HG02938 (cell line): ENCODE measurements around the gene SMAD4.
A peak's percentile ranks its signal among the peaks of the same experiment; 100 is the strongest.

ENCODE experiments used
- ATAC-seq: cut with Tn5 transposase; IDR thresholded peaks from one replicate; pipeline ENCODE4 v1.9.1; 2021; ENCODE audit warnings: mild to moderate bottlenecking, moderate library complexity; ENCODE audit not compliant: unreplicated experiment

SMAD4 gene

DNA sequence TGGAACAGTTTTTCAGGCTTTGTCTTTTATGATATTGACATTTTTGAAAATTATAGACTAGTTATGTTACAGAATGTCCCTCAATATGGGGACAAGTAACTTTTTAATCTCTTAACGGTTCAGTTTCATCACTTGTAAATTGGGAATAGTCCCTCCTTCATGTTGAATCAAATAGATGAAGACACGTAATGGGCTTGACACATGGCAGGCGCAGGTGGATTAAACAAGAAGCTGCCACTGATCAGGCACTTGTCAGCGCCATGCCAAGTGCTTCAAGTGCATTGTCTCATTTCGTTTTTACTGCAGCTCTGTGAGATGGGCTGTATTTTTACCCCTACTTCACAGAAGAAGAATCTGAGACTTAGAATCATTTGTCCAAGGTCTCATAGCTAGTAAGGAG, 9.5 kb upstream of the SMAD4 start:
- ATAC-seq: no peak

DNA sequence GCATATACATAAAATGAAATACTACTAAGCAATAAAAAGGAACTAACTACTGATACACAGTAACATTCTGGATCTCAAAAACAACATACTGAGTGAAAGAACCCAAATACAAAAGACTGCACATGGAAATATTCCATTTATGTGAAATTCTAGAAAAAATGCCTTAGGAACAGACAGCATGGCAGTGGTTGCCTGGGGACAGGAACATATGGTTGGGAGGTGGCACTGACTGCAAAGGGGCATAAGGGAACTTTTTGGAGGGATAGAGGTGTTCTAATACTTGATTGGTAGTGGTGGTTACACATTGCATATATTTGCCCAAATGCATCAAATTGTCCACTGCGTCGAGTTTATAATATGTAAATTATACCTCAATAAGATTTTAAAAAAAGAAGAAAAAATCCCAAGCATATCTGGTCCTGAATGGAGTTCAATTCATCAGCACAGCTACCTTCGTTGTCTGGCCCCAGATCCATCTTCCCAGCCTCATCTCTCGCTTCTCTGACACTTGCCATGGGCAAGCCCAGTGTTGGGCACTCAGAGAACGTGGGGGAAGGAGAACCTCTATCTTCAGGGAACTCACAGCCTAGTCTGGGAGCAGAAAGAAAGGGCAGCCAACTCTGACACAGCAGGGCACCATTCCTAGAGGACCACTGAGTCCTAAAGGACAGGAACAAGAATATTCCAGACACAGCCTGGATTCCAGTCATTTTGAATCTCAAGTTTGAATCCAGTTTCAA, 8.6 kb upstream of the SMAD4 start:
- no peak for ATAC-seq

DNA sequence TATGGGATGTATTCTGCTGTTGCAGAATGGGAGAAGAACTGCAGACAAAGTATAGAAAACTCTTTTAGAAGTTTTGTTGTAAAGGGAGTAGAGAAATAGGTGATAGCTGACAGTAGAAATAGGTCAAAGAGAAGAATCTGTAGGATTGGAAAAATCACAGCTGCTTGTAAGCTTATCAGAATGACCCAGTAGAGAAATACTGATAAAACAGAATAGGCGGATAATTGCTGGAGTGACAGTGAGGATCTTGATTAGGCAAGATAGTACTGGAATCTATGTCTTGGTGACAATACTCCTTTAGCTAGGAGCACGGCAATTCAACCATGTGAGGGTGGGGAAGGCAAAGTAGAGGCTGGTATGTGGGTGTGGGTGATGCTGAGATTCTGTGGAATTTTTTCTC, 4.5 kb upstream of the SMAD4 start:
- ATAC-seq: no peak

DNA sequence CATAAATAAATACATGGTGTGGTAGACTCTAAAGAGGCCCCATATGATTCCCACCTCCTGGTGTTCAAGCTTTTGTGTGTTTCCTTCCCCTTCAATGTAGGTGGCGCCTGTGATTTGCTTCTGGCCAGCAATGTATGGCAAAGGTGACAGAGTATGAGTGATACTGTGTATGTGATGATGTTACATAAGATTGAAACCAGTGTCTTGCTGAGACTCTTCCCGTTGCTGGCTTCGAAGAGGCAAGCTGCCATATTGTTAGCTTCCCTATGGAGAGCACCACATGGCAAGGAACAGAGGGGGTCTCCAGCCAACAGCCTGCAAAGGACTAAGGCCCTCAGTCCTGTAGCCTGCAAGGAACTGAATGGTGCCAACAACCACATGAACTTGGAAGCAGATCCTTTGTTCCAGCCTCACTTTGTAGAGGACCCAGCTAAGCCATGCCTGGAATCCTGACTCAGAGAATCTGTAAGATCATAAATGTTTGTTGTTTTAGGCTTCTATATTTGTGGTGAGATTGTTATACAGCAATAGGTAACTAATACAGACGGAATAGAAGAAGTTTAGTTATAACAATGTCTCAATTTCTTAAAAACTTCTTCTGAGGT, 1.7 kb upstream of the SMAD4 start:
- no peak for ATAC-seq

DNA sequence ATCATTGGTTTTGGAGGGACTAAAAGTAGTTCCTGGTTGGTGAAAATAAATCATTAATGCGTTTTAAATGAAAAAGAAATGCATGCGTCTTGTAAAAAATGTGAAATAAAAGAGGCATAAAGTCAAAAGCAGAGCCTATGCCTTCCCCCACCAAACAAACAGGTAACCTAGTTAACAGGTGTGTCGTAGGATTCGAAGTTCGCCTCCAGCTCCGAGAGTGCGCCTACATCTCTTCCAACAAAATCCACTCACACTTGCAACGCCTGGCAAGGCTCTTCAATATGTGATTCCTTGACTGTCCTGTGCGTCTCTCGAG, 677 bp upstream of the SMAD4 start:
- ATAC-seq: no peak

DNA sequence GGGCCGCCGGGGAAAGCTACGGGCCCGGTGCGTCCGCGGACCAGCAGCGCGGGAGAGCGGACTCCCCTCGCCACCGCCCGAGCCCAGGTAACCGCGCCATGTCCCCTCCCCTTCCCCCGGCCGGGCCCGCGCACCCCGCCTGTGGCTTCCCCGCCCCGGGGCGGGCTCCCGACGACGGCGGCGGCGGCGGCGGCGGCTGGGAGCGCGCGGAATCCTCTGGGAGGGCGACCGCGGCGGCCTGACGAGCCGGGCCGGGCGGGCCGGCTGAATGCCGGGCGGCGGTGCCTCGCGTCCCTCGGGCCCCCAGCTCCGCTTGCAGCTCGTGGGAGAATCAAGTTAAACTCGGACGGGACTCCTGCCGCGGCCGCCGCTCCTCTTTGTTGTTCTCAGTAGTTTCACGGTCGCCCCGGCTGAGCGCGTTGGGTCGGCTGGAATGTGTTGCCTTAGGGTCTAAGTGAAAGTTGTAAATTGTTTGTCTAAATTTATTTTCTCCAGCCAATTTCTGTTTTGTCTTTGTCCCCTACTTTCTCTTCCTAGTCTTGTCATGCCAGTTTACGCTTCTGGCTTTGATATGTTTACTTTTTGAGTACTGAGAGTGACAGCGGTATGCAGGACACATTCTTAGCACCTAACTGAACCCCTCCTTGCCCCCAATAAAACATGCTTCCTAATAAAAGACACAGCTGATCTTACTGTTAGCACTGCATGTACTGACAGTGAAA, 685 bp downstream of the SMAD4 start:
- peak; percentile 43 for ATAC-seq

DNA sequence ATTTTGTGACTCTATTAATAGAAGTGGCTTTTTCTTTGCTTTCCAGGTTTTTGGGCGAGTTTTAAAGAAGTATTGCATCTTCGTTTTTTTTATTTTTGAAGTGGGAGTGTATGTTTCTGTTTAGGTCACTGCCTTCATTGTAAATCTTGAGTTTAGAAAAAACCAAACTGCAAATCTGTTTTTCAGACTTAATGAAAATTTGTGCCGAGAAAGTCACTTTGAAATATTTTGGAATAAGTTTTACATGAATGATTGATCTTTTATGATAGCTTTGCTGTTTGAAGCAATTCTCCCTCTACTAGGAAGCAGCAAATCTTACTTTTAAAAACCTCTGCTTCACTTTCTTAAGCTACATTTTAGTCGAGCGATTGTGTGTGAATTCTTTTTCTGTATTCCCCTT, 2.2 kb downstream of the SMAD4 start:
- ATAC-seq: no peak

DNA sequence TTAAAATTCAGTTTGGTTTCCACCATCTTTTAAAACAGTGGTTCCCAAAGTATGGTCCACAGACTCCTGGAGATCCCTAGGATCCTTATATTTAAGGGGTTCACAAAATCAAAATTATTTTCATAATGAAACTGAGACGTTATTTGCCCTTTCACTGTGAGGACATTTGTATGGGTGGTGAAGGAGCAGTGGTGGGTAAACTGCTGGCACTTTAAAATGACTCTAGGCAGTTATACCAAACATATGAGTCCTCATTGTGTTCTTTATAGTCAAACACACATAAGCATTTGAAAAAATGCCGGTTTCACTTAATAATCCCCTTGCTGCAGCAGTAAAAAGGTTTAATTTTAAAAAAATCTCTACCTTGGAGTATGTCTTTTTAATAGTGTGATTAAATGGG, 7.2 kb downstream of the SMAD4 start:
- no peak for ATAC-seq

DNA sequence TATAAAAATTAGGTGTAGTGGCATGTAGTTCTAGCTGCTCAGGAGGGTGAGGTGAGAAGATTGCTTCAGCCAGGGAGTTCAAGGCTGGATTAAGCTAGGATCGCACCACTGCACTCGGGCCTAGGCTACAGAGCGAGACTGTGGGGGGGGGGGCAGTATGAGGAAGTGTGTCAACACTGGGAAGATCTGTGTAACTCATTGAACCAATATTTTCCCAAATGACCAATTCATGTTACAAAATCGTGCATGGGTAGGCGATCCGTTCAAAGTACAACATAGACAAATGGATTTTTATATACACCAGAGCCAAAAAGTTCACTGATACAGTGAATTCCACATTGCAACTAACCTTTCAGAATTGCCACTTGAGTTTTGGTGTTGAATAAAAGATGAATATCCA, 8.1 kb downstream of the SMAD4 start:
- ATAC-seq: no peak

DNA sequence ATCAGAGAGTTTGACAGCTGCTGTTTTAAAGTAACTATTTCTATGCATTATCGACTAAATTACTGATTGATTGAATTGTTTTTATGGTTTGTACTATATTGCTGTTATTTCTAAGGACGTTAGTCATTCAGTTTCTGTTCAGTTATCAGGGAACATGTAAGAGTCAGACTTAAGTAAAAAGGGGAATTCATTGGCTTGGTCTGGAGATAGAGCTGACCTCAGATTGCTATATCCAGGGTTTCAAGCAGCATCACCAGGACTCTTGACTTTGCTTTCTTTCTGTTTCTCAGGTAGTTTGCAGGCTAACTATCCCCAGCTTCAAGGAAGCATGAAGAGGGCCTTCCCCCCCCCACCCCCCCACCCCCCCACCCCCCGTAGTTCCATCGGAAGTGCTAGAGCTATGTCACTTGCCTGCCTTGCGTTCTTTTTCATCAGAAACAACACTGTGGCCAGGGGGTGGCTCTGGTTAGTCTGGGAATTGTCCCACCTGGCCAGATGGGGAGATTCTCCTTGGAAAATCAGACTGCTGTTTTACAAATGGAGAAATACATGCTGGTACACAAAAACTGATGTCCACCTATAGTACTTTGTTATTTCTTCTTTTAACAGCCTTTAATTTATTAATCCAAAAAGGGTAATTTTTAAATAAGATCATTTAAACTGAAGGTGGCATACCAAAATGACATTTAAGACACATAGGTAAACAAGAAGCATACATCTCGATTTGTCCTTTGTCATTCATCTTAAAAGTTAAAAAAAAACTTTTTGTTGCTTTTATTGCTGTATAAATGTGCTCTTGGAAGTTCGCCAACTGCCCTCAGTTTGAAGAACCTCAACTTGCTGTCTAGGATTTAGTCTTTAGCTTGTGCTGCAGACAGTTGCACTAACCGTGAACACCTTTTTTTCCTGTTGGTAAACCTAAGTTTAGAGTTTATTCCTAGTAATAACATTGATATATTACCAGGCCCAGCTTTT, 9.4 kb downstream of the SMAD4 start:
- no peak for ATAC-seq

DNA sequence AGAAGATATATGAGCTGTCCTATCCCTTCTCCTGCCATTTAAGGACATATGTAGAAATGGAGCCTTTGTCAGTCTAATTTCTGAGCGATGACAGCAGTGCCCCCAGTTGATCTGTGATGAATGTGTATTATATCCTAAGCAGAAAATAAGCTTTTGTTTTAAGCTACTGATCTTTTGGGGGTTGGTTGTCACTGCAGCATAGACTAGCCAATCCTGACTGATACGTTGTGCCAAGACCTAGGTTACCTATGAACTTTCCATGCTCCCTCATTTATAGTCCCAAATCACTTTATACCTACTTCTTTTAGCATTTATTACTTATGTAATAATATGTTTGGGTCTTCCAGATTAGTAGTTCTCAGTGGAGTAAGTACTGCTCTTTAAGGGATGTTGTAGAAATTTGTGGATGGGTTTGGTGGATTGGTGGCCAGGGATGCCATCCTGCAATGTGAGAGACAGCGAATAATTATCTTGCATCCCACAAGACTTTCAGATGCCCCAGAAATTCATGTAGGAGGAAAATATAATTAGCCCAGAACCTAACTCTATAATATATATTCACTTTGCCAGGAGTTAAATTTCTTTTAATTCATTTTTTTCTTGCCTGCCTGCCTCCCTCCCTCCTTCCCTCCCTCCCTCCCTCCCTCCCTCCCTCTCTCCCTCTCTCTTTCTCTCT, 11.8 kb downstream of the SMAD4 start:
- no peak for ATAC-seq

DNA sequence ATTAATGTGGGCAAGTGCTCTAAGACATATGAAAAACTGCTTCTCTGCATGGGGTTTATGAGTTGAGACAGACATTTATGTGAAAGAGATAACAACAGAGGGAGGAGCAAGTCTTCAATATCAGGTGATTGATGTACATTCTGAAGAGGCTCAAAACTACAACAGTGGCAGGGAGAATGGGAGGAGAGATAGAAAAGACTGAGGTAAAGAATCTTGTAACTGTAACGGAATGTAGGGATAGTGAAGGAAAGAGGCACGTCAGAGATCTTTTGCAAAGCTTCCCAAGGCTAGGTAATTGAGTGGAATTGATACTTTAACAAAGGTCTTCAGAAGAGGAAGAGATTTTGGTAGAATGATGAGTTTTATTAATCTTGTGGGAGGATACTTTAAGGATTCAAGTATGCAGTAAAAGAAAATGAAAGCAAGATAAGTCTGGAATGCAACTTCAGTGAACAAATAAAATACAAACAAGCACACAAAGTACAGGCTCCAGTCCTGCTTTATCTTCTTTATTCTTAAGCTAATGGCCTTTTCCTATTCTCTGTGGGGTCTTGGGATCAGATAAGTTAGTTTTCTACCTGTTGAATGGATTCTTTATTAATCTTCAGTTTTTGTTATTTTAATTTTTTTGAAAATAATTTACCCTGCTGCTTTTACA, 15.0 kb downstream of the SMAD4 start:
- ATAC-seq: no peak

DNA sequence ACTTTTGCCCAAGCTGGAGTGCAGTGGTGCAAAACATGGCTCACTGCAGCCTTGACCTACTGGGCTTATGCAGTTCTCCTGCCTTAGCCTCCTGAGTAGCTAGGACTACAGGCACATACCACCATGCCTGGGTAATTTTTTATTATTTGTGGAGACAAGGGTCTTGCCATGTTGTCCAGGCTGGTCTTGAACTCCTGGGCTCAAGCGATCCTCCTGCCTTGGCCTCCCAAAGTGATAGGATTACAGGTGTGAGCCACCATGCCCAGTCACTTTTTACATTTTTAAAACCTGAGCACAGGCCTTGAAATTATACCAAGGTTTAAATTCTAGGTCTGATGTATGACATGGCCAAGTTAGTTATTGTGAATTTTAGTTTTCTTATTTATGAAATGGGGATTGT, 18.2 kb downstream of the SMAD4 start:
- no peak for ATAC-seq

DNA sequence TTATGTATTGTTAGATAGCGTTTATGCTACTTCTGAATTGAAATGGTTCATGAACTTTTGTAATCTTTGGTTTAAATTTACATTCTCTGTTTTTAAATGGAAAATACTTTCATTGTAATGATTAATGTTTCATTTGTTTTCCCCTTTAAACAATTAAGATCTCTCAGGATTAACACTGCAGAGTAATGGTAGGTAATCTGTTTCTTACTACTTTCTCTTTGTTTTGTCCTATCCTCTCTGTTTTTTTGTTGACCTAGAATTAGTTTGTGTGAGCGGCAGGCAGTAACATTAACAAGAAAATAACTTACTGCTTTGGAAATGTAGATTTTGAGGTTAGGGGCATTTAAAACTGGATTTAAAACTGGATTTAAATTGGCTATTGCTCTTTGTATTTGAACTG, 19.1 kb downstream of the SMAD4 start:
- no peak for ATAC-seq

DNA sequence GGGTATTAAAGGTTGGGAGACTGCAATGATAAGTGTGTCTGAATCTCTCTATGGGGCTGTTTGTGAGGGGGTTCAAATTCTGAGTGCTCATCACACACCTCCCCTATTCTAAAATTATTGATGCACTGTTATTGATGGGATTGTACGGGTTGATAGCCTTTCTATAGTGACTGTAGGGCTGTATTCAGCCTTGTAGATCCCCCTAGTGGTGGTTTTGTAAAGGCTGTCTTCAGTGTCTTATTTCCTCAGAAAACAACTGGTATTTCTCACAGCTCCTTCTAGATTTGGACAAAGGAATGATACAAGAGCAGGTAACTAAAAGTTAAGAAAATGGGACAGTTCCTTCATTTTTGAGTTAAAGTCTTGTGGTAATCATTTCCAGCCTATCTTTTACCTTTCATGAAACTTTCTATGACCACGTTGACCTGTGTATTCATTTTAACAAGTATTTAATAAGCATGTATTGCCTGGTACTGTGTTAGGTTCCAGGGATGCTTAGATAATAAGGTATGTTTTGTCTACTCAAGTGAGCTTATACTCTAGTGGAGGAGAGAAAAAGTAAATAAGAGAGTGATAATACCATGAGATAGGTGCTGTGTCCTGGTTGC, 21.2 kb downstream of the SMAD4 start:
- ATAC-seq: peak; percentile 72

DNA sequence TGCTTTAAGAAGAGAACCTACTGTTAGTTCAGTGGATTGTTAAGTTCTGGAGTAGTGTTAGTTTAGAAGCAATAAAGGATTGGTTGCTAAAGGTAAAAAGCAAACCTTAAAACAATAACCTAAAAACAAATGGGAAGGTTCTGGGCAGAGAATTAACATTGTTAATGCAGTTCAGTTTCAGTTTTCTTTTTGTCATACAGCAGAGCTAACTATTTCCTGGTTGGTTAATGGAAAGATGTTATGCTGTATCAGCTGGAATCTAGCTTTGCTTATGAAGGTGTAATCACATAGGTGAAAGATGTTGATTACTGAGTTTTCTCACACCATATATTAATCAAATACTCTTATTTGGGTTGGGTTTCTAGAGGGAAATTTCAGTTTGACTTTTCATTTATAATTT, 23.8 kb downstream of the SMAD4 start:
- ATAC-seq: peak; percentile 88

DNA sequence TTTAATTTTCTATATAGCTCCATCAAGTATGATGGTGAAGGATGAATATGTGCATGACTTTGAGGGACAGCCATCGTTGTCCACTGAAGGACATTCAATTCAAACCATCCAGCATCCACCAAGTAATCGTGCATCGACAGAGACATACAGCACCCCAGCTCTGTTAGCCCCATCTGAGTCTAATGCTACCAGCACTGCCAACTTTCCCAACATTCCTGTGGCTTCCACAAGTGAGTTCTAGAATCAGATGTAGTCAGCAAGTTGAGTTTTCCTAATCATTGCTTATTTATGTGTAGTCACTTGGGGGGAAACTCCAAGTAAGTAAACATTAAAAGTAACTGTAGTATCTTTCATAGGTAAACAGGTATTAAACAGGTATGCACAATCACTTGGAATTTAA, 24.8 kb downstream of the SMAD4 start:
- ATAC-seq: no peak

DNA sequence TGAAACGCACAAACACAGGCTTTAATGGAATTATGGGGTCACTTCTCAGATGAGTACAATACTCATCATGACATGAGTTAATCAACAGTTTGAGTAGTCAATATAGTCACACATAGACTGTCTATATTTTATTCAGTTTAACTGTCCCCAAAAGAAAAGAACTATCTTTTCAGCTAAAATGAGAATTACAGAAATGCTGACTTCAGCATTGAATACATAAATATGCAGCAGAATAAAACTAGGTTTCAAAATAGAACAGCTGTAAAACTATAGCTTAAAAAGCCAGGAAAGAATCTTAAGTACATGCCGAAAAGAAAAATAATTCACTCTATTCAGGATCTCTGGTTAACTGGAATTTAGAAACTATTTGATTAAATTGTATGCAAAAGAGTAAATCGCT, 30.0 kb downstream of the SMAD4 start:
- no peak for ATAC-seq

DNA sequence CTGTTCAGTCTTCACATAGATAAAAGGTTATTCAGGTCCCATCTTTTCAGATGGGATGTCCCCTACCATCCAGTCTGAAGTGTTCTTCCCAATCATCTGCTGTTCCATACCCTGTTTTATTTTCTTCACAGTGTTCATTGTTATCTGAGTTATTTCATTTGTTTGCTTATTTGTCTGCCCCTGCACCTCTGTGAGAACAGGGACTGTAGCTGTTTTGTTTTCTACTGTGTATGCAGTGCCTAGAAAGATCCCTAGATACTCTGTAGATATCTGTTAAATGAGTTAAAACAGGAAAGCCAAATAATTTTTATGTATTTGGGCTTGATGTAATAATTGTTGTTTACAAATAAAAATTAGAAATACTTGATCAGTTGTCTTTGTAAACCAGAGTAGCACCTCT, 34.2 kb downstream of the SMAD4 start:
- no peak for ATAC-seq

DNA sequence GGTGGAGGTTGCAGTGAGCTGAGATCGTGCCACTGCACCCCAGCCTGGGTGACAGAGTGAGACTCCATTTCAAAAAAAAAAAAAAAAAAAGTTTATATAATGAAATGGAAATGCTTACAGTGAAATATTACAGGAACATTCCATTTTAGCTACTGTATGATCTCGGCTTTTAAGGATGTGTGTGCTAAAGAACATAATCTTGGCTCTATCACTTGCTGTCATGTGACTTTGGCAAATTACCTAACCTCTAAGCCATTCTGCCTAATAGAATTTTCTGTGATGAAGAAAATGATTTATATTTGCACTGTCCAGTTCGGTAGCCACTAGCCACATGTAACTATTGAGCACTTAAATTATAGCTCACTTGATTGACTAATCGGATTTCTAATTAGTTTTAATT, 36.3 kb downstream of the SMAD4 start:
- ATAC-seq: no peak
